ENCODE results near the gene SNX9.
"Not testable (repeated sequence)": the region's sequence is repeated elsewhere in the genome, so short reads cannot be mapped to it uniquely, and the experiment has no call there.

SNX9 gene

DNA sequence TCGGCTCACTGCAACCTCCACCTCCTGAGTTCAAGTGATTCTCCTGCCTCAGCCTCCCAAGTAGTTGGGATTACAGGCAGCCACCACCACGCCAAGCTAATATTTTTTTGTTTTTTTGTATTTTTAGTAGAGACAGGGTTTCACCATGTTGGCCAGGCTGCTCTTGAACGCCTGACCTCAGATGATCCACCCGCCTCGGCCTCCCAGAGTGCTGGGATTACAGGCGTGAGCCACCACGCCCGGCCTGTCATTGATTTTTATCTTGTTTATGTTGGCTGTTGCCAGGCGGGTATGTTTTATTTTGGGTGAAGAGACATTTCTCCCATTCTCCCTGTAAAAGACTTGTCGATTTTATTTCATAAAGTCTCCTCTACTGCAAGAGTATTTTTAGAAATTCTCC, 32.8 kb downstream of the SNX9 start:
- not testable (repeated sequence) for DNase-seq (ENCODE audit: low spot score)

DNA sequence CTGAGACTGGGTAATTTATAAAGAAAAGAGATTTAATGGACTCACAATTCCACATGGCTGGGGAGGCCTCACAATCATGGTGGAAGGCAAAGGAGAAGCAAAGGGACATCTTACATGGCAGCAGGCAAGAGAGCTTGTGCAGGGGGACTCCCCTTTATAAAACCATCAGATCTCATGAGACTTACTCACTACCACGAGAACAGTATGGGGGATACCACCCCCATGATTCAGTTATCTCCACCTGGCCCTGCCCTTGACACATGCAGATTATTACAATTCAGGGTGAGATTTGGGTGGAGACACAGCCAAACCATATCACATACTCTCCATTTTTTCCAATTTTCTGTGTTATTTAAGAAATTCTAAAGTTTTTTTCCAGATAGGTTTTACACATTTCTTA, 35.6 kb downstream of the SNX9 start:
- not testable (repeated sequence) for DNase-seq (ENCODE audit: low spot score)

GRCh38 chr6:157859775-157860504, 36.9 kb downstream of the SNX9 start:
- no peak for DNase-seq (ENCODE audit: low spot score)

DNA sequence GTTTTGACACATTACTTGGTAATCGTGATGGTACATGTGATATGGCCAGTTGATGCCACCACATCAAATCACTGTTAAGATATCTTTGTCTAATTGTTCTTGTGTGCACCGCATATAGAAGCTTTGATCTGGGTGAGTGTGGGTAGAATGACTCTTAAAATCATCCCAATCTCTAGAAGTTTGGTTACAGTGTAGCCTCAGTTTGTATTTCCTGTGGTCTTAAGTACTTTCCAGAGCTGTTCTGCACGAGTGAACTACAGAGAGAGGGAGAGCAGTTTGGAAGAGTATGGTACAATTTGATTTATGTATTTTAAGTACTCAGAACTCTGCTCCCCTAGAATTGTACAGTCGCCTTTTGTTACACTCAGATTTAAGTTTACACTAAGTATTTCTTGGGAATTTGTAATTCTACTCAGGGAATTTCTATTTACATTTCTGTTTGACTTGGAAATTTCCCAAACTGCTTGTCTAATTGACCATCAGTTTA, 37.5 kb downstream of the SNX9 start:
- no peak for DNase-seq (ENCODE audit: low spot score)

DNA sequence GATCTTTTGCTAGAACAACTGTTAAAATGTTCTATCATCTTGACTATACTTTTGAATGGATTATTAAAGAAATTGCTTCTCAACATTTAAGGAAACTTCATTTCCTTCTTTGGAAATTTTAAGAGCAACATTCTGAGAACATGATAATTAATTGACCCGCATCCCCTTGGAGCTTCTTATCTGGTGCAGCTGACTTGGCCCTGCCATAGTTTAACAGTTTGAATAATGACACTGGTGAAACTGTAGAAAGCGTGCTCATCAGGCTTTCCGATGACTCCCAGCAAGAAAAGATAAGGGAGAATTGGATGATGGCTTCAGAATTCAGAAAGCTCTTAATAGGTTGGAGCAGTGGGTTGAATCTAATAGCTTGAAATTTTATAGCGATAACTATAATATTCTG, 38.1 kb downstream of the SNX9 start:
- no peak for DNase-seq (ENCODE audit: low spot score)

DNA sequence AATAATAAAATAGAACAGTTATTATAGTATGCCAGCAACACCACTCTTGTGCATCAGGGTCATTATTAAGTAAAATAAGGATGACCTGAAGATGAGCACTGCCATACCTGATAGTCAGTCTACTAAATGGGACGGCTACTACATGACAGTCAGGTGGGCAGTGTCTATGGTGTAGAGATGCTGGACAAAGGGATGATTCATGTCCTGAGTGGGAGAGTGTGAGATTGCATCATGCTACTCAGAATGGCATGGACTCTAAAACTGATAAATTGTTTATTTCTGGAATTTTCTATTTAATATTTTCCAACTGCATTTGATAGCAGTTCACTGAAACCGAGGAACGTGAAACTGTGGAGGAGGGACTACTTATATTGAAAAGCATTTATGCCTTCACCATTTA, 38.8 kb downstream of the SNX9 start:
- DNase-seq (ENCODE audit: low spot score): no peak

DNA sequence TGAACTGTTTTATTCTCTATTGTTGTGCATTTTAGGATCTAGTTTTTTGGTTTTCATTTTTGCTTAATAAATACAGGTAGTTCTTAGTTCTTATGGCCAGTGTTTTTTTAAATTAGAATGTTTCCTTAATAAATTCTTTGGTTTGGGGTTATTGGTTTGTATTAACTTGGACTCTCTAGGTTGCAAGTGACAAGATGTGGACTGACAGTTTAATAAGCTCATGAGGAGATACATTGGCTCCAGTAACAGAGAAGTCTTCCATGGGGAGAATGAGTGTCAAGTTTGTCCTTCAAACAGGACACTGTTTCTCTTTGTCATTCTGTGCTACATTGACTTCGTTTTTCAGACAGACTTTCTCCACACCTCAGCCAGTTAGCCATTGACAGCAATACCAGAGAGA, 39.7 kb downstream of the SNX9 start:
- no peak for DNase-seq (ENCODE audit: low spot score)

GRCh38 chr6:157864185-157864761, 41.2 kb downstream of the SNX9 start:
- no peak for DNase-seq (ENCODE audit: low spot score)

GRCh38 chr6:157865249-157865648, 42.2 kb downstream of the SNX9 start:
- no peak for DNase-seq (ENCODE audit: low spot score)

GRCh38 chr6:157867155-157867559, 44.1 kb downstream of the SNX9 start:
- DNase-seq (ENCODE audit: low spot score): no peak

DNA sequence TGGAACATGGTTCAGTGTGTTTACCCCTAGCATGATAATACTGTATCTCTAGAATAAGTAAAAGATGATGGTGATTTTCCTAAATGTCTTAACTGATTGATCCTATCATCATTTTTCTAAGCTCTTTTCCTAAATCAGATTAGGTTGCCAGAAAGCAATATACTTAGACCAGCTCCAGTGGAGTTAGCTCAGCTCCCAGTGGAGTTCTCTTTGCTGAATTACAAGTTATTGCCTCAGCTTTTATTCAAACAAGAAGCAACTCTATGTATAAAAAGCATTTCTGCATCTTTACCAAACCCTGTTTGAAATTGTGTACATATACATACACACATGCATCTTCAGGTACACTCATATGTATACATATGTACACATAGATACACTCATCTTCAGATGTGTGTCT, 44.9 kb downstream of the SNX9 start:
- DNase-seq (ENCODE audit: low spot score): peak; percentile 57

- no peak for DNase-seq (ENCODE audit: low spot score)
Observed at GRCh38 chr6:157868835-157869234, 45.8 kb downstream of the SNX9 start.

DNA sequence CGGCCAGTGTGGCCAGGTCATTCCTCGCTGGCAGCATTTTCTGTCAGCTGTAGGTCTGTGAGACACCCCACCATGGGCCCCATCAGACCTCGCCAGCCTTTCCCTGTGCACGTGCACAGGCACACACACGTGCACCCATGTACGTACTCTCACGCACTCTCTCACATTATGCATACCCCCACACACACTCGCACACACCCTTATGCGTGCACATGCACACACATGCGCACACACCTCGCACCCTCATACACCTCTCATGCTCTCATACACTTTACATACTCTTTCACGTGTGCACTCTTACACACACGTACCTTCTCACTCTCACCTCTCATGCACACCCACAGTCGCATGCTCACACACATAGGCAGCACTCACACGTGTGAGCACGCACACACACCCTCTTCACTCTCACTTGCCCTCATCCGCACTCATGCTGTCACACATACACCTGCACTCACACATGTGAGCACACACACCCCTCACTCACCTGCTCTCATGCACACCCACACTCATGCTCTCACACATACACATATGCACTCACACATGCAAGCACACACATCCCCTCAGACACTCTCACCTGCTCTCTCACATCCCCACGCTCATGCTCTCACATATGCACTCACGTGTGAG, 46.7 kb downstream of the SNX9 start:
- no peak for DNase-seq (ENCODE audit: low spot score)

GRCh38 chr6:157873735-157874344, 50.8 kb downstream of the SNX9 start:
- peak; percentile 37 for DNase-seq (ENCODE audit: low spot score)

GRCh38 chr6:157877149-157877548, 54.1 kb downstream of the SNX9 start:
- DNase-seq (ENCODE audit: low spot score): no peak

DNA sequence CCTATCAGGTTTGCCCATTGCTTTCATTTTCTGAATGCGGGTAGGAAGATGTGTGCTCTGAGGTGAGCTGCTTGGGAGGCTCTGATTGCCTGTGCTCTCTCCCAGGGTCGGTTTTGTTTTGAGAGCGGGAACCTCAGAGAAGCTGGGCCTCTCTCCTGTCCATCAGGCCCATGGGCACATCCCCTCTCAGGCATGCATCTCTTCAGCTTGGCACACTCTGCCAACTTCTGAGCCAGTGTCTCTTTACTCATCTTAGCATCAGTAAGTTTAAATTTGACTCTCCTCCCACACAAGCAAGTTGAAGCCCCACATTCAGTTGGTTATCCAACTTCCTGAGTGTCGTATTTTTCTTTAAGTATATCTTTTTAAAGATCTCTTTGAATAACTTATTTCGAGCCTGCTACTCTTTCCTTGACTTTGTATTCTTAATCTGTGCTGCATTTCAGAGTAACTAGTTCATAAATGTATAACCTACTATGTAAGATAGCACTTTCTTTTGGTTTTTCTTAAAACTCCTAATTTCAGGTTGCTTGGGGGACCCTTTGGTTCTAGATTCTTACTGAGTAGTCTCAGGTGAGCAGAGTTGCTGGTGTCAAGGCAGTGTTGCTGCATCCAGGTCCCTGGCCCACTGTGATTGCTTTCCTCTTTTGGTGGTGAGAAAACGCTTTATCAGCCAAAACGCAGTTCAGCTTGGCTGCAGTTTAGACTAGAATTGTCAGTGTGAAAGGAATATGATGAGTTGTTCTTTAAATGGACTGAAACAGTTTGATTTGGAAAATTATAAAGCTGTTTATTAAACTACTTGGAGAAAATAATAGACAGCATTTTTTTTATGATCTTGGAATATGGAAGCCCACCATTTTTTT, 54.8 kb downstream of the SNX9 start:
- DNase-seq (ENCODE audit: low spot score): no peak

GRCh38 chr6:157879034-157879872, 56.2 kb downstream of the SNX9 start:
- DNase-seq (ENCODE audit: low spot score): no peak

GRCh38 chr6:157879873-157880254, 56.8 kb downstream of the SNX9 start:
- no peak for DNase-seq (ENCODE audit: low spot score)

DNA sequence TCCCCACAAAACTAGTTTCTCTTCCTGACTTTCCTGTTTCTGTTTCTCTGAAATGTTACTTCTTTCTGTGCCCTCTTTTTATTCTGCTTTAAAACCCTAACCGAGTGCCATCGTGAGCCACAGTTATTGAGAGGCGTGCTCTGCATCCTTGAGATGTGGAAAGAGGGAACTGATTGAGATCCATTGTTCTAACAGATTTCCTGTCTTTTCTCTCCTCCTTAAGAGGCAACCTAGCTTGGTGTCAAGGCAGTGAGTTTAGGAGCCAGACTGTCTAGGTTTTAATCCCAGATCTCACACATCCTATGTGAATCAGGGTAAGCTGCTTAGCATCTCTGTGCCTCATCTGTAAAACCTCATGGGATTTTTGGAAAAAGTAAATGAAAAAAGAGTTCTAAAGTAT, 57.5 kb downstream of the SNX9 start:
- no peak for DNase-seq (ENCODE audit: low spot score)

- no peak for DNase-seq (ENCODE audit: low spot score)
Observed at GRCh38 chr6:157881342-157881741, 58.3 kb downstream of the SNX9 start.

DNA sequence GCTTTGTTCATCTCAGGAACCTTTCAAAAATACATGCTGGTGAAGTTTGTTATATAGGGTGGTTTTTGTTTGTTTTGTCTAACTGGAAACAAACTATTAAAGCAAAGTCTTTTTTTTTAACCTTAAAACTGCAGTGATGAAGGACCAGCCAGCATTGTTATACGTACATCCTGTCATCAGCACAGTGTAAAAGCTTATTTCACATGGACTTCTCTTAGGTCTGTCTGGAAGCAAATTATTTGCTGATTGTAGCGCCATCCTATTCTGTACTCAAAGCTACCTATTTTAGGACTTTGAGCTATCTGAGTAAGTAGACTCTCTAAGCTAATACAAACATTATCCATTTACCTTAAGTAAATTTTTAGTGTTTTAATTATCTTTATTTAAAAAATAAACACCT, 61.7 kb downstream of the SNX9 start:
- no peak for DNase-seq (ENCODE audit: low spot score)
